Mucosa of descending colon (tissue), 3 donors: ENCODE data around the gene CDK8. TPM values are rescaled to one million over a fixed set of nuclear protein-coding genes. Genes with fewer than 3 reads are reported as not detected.
A peak's percentile ranks its signal among the peaks of the same experiment; 100 is the strongest.

Experiments used
- ATAC-seq: fragments of 200-7000 bp; cut with Tn5 transposase; one replicate; pipeline ENCODE4 v1.9.1; 2020; ENCODE audit warnings: mild to moderate bottlenecking, moderate library complexity
- DNase-seq, 3 donors: peaks; one replicate each; pipeline ENCODE4 v3.0.0-alpha.2; 2020
- H3K36me3 ChIP-seq: fragments of 200-600 bp; one replicate; pipeline ENCODE4 v1.8.0; 2021; ENCODE audit warnings: low read depth, mild to moderate bottlenecking
- H3K4me1 ChIP-seq: fragments of 200-600 bp; one replicate; pipeline ENCODE4 v1.8.0; 2021; ENCODE audit warnings: low read depth, mild to moderate bottlenecking
- H3K4me3 ChIP-seq: fragments of 200-600 bp; one replicate; pipeline ENCODE4 v1.8.0; 2021; ENCODE audit warnings: mild to moderate bottlenecking
- H3K9me3 ChIP-seq: fragments of 200-600 bp; one replicate; pipeline ENCODE4 v1.8.0; 2021; ENCODE audit warnings: mild to moderate bottlenecking
- CTCF ChIP-seq: fragments of 200-600 bp; IDR thresholded peaks from one replicate; pipeline ENCODE4 v1.8.0; 2022; ENCODE audit warnings: antibody characterized with exemption, mild to moderate bottlenecking
- intact Hi-C, 2 donors: fragments of 100-400 bp; cut with DNase I in 1 of 2; cut with micrococcal nuclease in 1 of 2; formaldehyde crosslinking; loops; one replicate each; pipeline versions ENCODE4 v1.11.0 to v1.11.1; 2022; cut with DNase I, micrococcal nuclease
- long read RNA-seq, 2 donors: library from polyadenylated mRNA; unstranded; transcript quantifications; one replicate each; pipeline ENCODE4 v2.0.0, GENCODE V29; 2019 to 2021
- total RNA-seq, 3 donors: library from RNA; stranded (reverse); fragmentation: NEBNext Ultra II Directional in 2 of 3; extraction: Animal tissue kit (Norgen Biotek cat#: 25700) in 2 of 3; gene quantifications; one replicate each; pipeline versions ENCODE4 v1.2.1 to v1.2.4, GENCODE V29; 2021 to 2023
- donor health status: DM: no; HTN: no; CAD: no; lungs with moderate emphysema.
- donor health status: DM: no; HTN: no; CAD: no.
- donor health status: DM: no; HTN: yes; CAD: no.

The CDK8 gene
- 10 to 100 TPM; 20.4 to 45.1 (median 20.4) TPM for total RNA-seq
- long read RNA-seq, donor 1, transcript CDK8-201 (13 exons, 3,055 nt), result major isoform, 21 of 42 reads
- long read RNA-seq, donor 1, partial matches to known transcripts, result 3 of 42 reads
- long read RNA-seq, donor 1, other reads (novel, unspliced or antisense), result 16 of 42 reads
- long read RNA-seq, donor 2, partial matches to known transcripts, result 6 of 6 reads
- long read RNA-seq, donor 2, other reads (novel, unspliced or antisense), result 0 of 6 reads

GRCh38 chr13:26253787-26254582 is at the start of gene CDK8:
Gene CDK8 (plus strand): TSS chr13:26254129. CDS start chr13:26254642, 513 bp downstream.
- Histone ChIP-seq H3K9me3 (no peaks in the 10 kb centered on the region), H3K4me1 (peaks cover 17% of the 10 kb centered on the region), H3K4me3 (peak within 1 kb of the TSS; percentile 92), H3K36me3 (no peaks in the 10 kb centered on the region)
- no peak for TF ChIP-seq CTCF
- ATAC-seq (peak; percentile 95), DNase-seq (peak; percentile 93 to 98 (median 94))
- intact Hi-C loops, result no loop called here

- intact Hi-C loops, result no loop called here
- no peak for TF ChIP-seq CTCF
- Histone ChIP-seq H3K4me3 (no peak overlapping the region), H3K9me3 (no peaks in the 10 kb centered on the region), H3K4me1 (no peaks in the 10 kb centered on the region), H3K36me3 (no peaks in the 10 kb centered on the region)
- DNase-seq, result no peak
- ATAC-seq, result no peak
Observed at GRCh38 chr13:26208287-26208686, 45.6 kb upstream of the CDK8 start.

- no peaks in the 10 kb centered on the region for H3K9me3 ChIP-seq
- H3K4me1 ChIP-seq, result no peaks in the 10 kb centered on the region
- no peak overlapping the region for H3K4me3 ChIP-seq
- intact Hi-C loops, result no loop called here
- H3K36me3 ChIP-seq, result peaks cover 20% of the 10 kb centered on the region
- no peak for ATAC-seq
- TF ChIP-seq CTCF, result no peak
- no peak for DNase-seq
Observed at GRCh38 chr13:26213345-26213744, 40.6 kb upstream of the CDK8 start.

- no peak for ATAC-seq
- Histone ChIP-seq H3K4me3 (no peak overlapping the region), H3K4me1 (no peaks in the 10 kb centered on the region), H3K36me3 (peaks cover 20% of the 10 kb centered on the region), H3K9me3 (no peaks in the 10 kb centered on the region)
- TF ChIP-seq CTCF, result no peak
- intact Hi-C loops, result no loop called here
- DNase-seq, result no peak
Observed at GRCh38 chr13:26213982-26214381, 39.9 kb upstream of the CDK8 start.

GRCh38 chr13:26216042-26216441 is 37.9 kb upstream of the CDK8 start:
- ATAC-seq (no peak), DNase-seq (no peak)
- intact Hi-C loops, result no loop called here
- H3K4me1 ChIP-seq, result peaks cover 6% of the 10 kb centered on the region
- H3K4me3 ChIP-seq, result no peak overlapping the region
- H3K36me3 ChIP-seq, result peaks cover 20% of the 10 kb centered on the region
- TF ChIP-seq CTCF, result no peak
- no peaks in the 10 kb centered on the region for H3K9me3 ChIP-seq
